Breast epithelium (tissue), 3 donors: ENCODE results near the gene MCTP2.
"Not testable (repeated sequence)": the region's sequence is repeated elsewhere in the genome, so short reads cannot be mapped to it uniquely, and the experiment has no call there.

ENCODE experiments used
- CTCF ChIP-seq, 3 donors: fragments of 450-650 bp; IDR thresholded peaks; one replicate each; pipeline ENCODE4 v1.5.1; 2016 to 2017; ENCODE audit warnings: antibody characterized with exemption in 3 of 3, mild to moderate bottlenecking in 3 of 3, moderate library complexity in 3 of 3
- POLR2A ChIP-seq: fragments of 450-650 bp; IDR thresholded peaks from one replicate; pipeline ENCODE4 v1.6.1; 2016; ENCODE audit warnings: antibody characterized with exemption, mild to moderate bottlenecking, moderate library complexity
- POLR2AphosphoS5 ChIP-seq, 3 donors: sonication (generic); formaldehyde crosslinking; IDR thresholded peaks; one replicate each; pipeline ENCODE4 v1.6.1; 2017; ENCODE audit warnings: antibody characterized with exemption in 3 of 3

- not testable (repeated sequence) for TF ChIP-seq CTCF (IDR thresholded peaks at IDR 0.05); POLR2AphosphoS5 (IDR thresholded peaks at IDR 0.05); POLR2A
These were observed 26.4 kb downstream of the MCTP2 start for GRCh38 chr15:94257776-94258175.
